Measurements from ENCODE around the gene PCDH17.

GRCh38 chr13:57595775-57596174 lies 35.8 kb upstream of the PCDH17 start:
- TF ChIP-seq EZH2 (IDR thresholded peaks at IDR 0.05; ENCODE audit: low read depth), result no peak
- TF ChIP-seq, protein P1, sequence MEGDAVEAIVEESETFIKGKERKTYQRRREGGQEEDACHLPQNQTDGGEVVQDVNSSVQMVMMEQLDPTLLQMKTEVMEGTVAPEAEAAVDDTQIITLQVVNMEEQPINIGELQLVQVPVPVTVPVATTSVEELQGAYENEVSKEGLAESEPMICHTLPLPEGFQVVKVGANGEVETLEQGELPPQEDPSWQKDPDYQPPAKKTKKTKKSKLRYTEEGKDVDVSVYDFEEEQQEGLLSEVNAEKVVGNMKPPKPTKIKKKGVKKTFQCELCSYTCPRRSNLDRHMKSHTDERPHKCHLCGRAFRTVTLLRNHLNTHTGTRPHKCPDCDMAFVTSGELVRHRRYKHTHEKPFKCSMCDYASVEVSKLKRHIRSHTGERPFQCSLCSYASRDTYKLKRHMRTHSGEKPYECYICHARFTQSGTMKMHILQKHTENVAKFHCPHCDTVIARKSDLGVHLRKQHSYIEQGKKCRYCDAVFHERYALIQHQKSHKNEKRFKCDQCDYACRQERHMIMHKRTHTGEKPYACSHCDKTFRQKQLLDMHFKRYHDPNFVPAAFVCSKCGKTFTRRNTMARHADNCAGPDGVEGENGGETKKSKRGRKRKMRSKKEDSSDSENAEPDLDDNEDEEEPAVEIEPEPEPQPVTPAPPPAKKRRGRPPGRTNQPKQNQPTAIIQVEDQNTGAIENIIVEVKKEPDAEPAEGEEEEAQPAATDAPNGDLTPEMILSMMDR (conservative IDR thresholded peaks at IDR 0.05), result no peak

Data from PC-9 (cell line).